NCI-H128 (cell line): ENCODE results near the gene MYF6.
"Not testable (repeated sequence)": the region's sequence is repeated elsewhere in the genome, so short reads cannot be mapped to it uniquely, and the experiment has no call there.

Experiments
- DNase-seq: peaks from one replicate; lab custom pipeline; 2025; ENCODE audit not compliant: unreplicated experiment; lab: John Stamatoyannopoulos, UW

The MYF6 gene

GRCh38 chr12:80707126-80707829 lies at the start of gene MYF6:
MYF6 (plus strand) TSS chr12:80707634; CDS start chr12:80707720, 86 bp downstream.
- no peak for DNase-seq

GRCh38 chr12:80659512-80660063 lies 47.8 kb upstream of the MYF6 start:
- DNase-seq: no peak

- no peak for DNase-seq
Observed at GRCh38 chr12:80662586-80662985, 44.8 kb upstream of the MYF6 start.

GRCh38 chr12:80670214-80670613 lies 37.2 kb upstream of the MYF6 start:
- DNase-seq: no peak

- not testable (repeated sequence) for DNase-seq
Observed at GRCh38 chr12:80676042-80676636, 31.3 kb upstream of the MYF6 start.

GRCh38 chr12:80676856-80677255 lies 30.6 kb upstream of the MYF6 start:
- DNase-seq: no peak

GRCh38 chr12:80677994-80678393 lies 29.4 kb upstream of the MYF6 start:
- no peak for DNase-seq

- no peak for DNase-seq
Observed at GRCh38 chr12:80679346-80680131, 27.9 kb upstream of the MYF6 start.

GRCh38 chr12:80681287-80681686 lies 26.1 kb upstream of the MYF6 start:
- DNase-seq: no peak

- DNase-seq: no peak
Observed at GRCh38 chr12:80681786-80682185, 25.6 kb upstream of the MYF6 start.

- DNase-seq: no peak
Observed at GRCh38 chr12:80684077-80684495, 23.3 kb upstream of the MYF6 start.

- DNase-seq: no peak
Observed at GRCh38 chr12:80690090-80690489, 17.3 kb upstream of the MYF6 start.

GRCh38 chr12:80690513-80690912 lies 16.9 kb upstream of the MYF6 start:
- no peak for DNase-seq

GRCh38 chr12:80692114-80692513 lies 15.3 kb upstream of the MYF6 start:
- DNase-seq: no peak

- no peak for DNase-seq
Observed at GRCh38 chr12:80697270-80697887, 10.1 kb upstream of the MYF6 start.

- no peak for DNase-seq
Observed at GRCh38 chr12:80698256-80698655, 9.2 kb upstream of the MYF6 start.

- DNase-seq: no peak
Observed at GRCh38 chr12:80698847-80699542, 8.4 kb upstream of the MYF6 start.

GRCh38 chr12:80700327-80700726 lies 7.1 kb upstream of the MYF6 start:
- DNase-seq: no peak

- DNase-seq: no peak
Observed at GRCh38 chr12:80701388-80701787, 6.0 kb upstream of the MYF6 start.

GRCh38 chr12:80702889-80703805 lies 4.3 kb upstream of the MYF6 start:
- no peak for DNase-seq
